GM18951 (cell line): Measurements from ENCODE around the gene JAKMIP1.

Experiments
- POLR2A ChIP-seq: IDR thresholded peaks from 4 replicates; pipeline ENCODE4 v1.6.1; 2011; ENCODE audit warnings: mild to moderate bottlenecking; ENCODE audit not compliant: insufficient read length, insufficient read depth; ENCODE audit errors: extremely low read depth
- in situ Hi-C: fragments of 300-500 bp; cut with MboI; formaldehyde crosslinking; loops from one replicate; pipeline ENCODE4 v1.12.0; 2022; ENCODE audit warnings: low sequenced_read_pairs, mixed read lengths, inconsistent platforms; ENCODE audit not compliant: unreplicated experiment

The JAKMIP1 gene

GRCh38 chr4:5984843-5985242 lies 215.5 kb downstream of the JAKMIP1 start:
- no peak for TF ChIP-seq POLR2A
- in situ Hi-C loops = no loop called here

GRCh38 chr4:5982156-5982973 lies 218.0 kb downstream of the JAKMIP1 start:
- TF ChIP-seq POLR2A = no peak
- in situ Hi-C loops = no loop called here

- in situ Hi-C loops = no loop called here
- TF ChIP-seq POLR2A = no peak
Measured at GRCh38 chr4:5980436-5981155, 219.8 kb downstream of the JAKMIP1 start.

- TF ChIP-seq POLR2A = no peak
- in situ Hi-C loops = no loop called here
Measured at GRCh38 chr4:5979981-5980380, 220.4 kb downstream of the JAKMIP1 start.

- no peak for TF ChIP-seq POLR2A
- in situ Hi-C loops = no loop called here
Measured at GRCh38 chr4:5976921-5977320, 223.4 kb downstream of the JAKMIP1 start.

- in situ Hi-C loops = no loop called here
- TF ChIP-seq POLR2A = no peak
Measured at GRCh38 chr4:5976431-5976830, 223.9 kb downstream of the JAKMIP1 start.
